ENCODE results near the gene KLHL13.
"Not testable (repeated sequence)": the region's sequence is repeated elsewhere in the genome, so short reads cannot be mapped to it uniquely, and the experiment has no call there.

KLHL13 gene

DNA sequence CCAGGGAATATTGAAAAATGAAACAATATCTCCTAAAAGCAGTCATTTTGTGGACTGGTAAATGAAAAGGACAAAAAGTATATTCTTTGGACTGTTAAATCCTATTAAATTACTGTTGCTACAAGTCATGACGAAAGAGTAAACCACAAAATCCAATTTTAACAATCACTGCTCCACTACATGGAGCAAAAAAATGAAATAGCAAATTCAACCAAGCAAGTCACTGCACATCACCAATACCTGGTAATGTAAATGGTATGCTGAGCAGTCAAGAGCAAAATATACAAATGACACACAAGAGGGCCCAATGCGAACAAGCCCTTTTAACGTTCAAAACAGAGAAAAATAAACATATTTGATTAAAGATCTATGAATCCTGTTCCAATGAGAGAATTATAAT is 126.2 kb downstream of the KLHL13 start:
- no peak for DNase-seq (ENCODE audit: low read depth in 2 of 2)

DNA sequence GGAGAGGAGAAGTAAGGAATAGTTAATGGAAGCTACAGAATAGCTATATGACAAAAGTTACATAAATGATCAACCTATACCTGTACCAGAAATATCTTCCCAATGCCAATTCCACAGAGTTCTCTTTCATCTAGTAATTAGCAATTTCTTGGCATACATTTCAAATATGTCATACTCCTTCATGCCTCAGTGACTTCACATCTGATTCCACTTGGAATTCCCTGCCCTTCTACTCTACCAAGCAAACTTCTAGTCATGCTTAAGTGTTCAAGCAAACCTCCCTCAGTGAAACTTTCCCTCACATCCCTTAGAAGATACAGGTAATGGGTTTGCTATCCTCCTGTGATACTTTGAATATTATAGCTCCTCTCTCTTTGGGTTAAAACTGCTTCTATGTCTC is 127.1 kb downstream of the KLHL13 start:
- DNase-seq (ENCODE audit: low read depth in 2 of 2) = no peak

DNA sequence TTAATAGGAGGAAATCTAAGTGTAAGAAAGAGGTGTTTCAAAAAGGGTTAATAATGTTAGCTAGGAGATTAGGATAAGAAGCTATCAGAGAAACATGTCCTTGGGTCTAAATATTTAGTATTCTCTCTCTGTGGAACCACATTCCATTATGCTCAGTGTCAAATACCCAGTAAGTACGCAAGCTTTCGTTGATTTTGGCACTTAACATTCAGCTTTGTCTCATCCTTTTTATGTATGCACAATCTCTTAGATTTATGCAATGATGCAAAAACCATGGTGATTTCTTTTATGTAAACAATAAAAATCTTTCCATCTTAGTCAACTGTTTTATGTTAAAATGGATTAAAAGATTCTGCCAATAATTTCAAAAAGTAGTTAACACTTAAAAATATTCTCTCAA is 129.2 kb downstream of the KLHL13 start:
- no peak for DNase-seq (ENCODE audit: low read depth in 2 of 2)

DNA sequence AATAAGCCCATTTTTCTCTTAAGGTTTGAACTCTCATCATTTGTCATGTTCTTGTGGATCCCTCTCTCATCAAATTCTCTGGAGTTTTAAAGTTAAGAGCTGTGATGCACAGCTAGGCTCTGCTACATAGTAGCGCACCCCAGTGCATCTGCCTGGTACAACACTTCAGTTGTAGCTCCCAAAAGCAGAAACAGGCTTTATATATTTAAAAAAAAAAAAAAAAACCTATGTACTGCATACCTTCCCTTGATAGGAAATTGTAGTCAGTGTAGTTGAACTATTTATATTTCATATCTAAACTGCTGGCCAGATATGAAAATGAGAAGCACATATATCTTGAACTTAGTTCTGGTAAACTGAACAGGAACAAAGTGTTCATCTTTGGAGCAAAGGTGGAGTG is 131.4 kb downstream of the KLHL13 start:
- no peak for DNase-seq (ENCODE audit: low read depth in 2 of 2)

DNA sequence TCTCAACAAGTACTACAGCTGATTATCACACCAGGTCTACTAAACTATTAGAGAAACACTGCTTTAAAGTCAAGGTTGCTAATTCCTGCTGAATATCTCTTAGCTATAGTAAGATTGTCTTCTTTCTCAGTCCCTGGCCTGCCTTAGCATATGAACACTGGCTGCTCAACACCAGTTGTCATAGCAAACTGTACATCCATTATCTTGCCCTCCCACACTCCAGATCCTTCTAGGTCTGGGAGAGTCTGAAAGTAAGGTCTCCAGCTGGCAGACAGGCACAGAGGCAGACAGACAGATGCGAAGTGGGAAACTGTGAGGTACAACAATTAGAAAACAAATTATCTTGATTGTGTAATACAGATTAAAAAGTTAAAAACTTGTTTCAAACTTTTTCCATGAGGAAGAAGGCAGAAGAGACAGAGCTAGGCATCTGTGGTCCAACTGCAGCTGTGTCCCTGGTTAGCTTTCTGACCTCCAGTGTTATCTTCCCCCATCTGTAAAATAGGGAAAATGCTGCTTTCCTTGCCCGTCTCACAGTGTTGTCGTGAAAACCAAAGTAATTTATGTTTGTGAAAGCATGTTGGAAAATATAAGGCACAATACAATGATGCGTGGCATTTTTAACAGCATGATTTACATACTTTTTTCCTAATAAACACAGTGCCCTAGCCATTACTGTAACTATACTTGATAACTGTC is 133.8 kb downstream of the KLHL13 start:
- no peak for DNase-seq (ENCODE audit: low read depth in 2 of 2)

DNA sequence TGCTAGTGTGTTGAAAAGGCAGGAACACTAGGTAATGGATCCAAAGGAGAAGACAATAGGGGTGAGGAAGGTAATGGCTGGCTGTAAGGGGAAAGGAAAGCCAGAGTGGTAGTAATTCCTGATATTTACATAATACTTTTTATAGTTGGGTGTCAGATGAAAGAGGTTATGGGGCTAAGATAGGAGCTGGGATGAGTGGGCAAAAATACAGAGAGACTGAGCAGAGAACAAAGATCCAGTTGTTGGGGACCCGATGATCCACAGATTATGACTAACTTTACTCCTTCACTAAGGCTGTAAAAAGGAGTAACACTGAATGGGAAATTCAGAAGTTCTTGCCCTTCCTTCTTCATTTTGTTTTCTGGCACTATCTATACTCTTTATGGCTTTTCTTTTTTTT is 138.2 kb downstream of the KLHL13 start:
- no peak for DNase-seq (ENCODE audit: low read depth in 2 of 2)

DNA sequence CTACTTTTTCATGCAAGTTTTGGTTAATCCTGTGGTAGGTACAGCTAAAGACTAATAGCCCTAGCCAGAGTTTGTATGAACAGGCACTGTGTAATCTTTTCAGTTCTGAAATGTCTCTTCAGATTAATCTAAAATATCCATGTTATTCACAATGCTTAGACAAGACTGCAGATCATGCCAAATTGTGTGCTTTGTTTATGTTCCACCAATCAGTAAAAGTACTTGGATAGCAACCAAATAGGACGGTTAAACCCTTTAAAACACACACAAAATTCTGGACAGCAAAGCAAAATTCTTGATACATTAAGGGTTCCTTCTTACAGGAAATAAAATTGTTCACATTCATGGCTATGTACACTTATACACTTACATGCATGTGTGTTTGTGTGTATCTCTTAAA is 139.1 kb downstream of the KLHL13 start:
- DNase-seq (ENCODE audit: low read depth in 2 of 2) = no peak

DNA sequence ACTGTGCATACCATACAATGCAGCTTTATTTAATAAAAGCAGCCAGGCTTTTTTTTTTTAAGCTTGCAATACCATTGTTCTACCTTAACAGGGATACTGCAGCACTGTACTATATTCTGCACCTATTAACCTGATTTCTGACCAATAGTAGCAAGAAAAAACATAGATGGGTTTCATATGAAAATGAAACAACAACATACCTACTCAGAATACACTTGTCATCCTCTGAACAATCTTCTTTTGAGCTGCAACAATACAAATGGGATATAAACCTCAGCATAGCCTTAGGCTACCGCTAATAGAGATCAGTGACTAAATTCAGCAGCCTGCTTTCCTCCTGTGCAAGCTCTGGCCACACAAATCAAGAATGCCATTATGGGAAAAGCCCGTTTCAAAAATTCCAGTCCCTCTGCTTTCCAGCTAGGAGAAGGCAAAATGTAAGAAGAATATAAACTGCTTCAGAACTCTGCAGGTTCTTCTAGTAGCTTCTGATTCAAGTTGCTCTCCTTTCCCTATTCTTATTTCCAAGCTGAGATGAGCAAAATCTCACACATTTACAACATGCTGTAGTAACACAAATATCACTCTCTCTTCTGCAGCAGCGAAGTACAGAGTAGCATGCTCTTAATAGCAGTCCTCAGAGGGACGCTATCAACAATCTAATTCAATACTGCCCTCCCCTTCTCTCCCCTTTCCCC is 143.4 kb downstream of the KLHL13 start:
- no peak for DNase-seq (ENCODE audit: low read depth in 2 of 2)

DNA sequence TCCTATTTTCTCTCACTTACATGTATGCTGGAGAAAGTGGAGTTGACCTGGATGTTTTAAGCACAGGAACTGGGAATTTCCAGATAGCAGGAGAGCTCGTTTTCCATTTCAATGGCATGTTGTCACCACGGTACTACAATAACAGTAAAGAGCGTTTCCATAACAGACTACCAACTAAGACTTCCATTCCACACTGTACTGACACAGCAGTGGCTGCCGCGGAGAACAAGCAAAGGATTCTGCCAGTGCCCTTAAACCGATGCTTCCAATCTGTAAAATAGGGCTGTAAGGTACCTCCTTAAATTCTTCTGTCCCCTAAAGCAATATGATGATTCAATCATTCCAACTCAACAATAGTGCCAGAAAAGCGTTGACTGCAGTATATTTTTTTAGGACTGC is 143.9 kb downstream of the KLHL13 start:
- no peak for DNase-seq (ENCODE audit: low read depth in 2 of 2)

DNA sequence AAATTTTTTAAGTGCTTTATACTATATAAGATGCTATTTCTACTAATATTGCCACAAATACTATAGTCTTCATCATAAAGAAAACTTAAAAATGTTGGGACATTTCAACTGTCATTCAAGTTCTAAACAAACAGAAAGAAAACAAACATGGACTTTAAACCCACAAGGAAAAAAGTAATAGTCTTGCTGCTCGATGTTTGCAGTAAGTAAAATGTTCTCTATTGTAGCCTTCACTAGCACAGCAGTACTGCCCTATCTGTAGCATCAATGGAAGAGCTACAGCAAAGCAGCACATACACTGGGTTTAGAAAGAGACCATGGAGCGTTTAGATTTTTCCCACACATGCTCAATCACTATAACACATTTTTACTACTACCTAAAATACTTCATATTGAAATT is 146.8 kb downstream of the KLHL13 start:
- DNase-seq (ENCODE audit: low read depth in 2 of 2) = no peak

DNA sequence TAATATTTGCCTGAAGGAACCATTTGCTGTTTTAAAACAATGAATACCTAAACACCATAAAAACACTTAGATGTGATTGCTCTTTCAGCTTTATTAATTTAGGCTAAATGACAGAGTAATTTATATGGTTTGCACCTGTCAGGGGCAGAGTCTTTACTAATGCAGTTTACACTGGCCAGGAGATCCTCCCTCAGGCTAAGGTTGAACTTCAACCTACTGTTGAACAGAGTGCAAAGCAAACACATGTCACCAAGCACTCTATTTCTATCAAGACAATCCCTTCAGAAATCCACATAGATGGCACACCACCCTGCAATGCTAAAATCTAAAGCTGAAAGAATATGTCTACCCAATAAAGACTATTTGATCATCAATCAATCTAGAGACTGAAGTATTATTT is 147.3 kb downstream of the KLHL13 start:
- DNase-seq (ENCODE audit: low read depth in 2 of 2) = no peak

DNA sequence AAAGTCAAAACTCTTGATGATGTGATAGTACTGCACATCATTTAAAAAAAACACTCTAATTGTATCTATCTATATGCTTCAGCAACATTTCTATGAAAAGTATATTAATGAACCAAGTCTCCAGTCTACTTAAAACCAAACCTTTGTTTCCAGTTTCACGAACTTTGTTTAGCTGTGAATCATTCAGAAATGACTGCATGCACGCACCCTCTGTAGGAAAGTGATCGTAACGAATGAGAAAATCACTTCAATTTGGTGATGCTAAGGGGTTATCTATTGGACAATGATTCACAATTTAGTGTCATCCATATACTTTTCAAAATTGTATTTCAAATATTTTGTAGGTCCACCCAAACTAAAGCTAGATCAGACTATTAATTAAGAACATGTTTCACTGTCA is 157.6 kb downstream of the KLHL13 start:
- DNase-seq (ENCODE audit: low read depth in 2 of 2) = no peak

DNA sequence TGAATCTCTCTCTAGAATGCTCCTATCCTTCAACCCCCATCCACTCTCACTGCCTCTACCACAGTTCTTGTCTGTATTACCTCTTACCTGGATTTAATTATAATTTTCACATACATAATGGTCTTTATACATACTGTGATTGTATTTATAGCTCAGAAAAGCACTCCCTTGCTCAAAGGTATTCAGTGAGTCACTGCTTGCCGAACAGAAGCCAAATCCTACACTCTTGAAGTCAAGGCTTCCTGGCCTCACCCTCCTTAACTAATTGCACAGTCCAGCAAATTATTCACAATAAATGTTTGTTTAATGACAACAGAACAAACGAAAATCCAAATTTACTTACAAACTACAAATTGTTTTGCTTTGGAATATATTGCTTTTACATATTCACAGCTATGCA is 159.5 kb downstream of the KLHL13 start:
- no peak for DNase-seq (ENCODE audit: low read depth in 2 of 2)

DNA sequence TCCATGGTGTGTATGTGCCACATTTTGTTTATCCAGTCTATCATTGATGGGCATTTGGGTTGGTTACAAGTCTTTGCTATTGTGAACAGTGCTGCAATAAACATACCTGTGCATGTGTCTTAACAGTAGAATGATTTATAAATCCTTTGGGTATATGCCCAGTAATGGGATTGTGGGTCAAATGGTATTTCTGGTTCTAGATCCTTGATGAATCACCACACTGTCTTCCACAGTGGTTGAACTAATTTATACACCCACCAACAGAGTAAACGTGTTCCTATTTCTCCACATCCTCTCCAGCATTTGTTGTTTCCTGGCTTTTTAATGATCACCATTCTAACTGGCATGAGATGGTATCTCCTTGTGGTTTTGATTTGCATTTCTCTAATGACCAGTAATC is 177.3 kb downstream of the KLHL13 start:
- not testable (repeated sequence) for DNase-seq (ENCODE audit: low read depth in 2 of 2)

DNA sequence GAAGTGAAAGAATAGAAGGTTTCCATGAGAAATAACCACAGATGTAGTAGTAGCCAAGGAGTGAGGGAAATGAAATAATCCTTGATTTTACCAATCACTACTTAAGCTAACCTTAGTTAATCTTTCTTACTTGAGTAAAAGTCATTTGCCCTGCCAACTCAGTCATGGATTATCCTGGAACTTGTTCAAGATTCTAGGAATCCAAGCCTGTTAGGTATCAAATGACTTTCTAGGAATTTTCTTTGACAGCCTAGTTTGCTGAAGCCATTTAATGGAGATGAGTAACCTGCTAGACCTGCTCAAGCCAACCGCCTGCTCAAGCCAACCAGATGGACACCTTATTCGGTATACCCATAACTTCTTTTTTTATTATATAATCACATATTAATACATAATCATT is 180.5 kb downstream of the KLHL13 start:
- no peak for DNase-seq (ENCODE audit: low read depth in 2 of 2)

DNA sequence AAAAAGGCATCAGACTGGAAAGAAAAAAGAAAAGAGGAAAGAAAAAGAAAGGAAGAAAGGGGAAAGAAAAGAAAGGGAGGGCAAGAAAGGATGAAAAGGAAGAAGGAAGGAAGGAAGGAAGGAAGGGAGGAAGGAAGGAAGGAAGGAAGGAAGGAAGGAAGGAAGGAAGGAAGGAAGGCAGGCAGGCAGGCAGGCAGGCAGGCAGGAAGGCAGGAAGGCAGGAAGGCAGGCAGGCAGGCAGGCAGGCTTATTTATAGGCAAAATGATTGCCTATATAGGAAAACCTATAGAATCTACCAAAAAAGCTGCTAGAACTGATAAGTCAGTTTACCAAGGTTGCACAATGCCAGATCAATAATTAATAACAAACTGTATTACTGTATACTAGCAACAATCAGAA is 186.5 kb downstream of the KLHL13 start:
- DNase-seq (ENCODE audit: low read depth in 2 of 2) = not testable (repeated sequence)

DNA sequence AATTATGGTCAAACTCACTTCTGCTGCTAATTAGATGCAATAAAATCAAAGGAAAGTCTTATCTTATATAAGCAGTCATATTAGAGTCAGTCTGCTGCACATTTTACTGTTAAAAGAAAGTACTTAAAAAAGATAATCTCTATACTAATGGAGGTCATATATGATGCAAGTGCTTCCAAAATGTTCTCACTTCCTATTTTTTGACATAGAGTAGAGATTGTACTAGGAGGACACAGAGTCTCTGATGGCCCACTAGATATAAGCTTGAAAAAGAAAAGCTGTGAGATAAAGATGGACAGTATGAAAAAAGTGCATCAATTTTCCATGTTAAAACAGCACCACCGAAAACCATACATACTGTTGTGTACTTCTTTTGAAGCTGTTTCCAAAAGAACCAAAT is 196.9 kb downstream of the KLHL13 start:
- no peak for DNase-seq (ENCODE audit: low read depth in 2 of 2)

DNA sequence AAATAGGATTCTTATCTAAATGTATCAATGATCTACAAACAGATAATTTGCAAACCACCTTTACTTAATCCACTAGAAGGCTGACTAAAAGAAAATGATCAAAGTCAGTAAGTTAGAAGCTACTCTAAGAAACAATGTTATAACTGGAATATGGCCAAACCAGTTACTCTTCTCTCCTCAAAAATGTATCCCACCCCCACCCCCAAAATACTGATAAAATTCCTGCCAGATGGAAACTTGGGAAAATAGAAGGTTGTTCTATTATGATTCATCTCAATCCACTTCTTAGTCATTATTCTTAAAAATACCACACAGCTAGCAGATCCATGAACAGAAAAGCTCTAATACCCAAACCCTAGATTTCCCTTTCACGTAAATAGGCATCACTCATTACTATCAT is 206.4 kb downstream of the KLHL13 start:
- no peak for DNase-seq (ENCODE audit: low read depth in 2 of 2)

DNA sequence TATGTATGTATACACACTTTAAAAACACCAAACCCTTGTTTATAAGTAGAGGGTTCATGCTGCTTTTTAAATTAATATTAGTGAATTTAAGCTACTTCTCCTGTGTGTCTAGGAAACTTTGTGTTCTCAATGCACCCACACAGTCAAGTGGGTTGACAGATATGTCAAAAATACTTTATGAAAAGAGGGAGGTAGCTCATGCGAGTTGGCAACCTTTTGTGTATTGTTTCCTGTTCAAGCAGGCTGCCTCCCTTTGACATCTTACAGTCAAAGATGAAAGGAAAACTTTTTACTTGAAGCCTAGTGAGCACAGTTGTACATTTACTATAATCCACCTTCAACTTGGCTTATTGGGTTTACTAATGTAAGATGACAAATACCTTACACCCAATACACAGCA is 218.4 kb downstream of the KLHL13 start:
- DNase-seq (ENCODE audit: low read depth in 2 of 2) = no peak

DNA sequence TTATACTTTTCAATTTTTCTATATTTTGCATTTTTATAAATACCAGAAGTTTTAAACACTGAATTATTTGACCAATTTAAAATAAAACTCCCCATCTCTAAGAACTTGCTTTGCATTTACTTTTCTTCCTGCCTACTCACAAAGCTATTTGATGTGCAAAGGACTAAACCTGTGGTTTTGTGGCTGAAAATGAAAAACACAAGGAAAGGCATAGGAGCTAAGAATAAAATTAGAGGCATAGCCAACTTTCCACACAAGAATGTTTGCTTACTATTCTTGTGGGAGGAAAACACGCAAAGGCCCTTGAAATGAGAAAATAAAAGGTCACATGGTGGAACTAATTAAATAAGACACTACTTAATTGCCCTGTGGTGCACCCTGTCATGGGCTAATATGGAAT is 221.2 kb downstream of the KLHL13 start:
- DNase-seq (ENCODE audit: low read depth in 2 of 2) = no peak

DNA sequence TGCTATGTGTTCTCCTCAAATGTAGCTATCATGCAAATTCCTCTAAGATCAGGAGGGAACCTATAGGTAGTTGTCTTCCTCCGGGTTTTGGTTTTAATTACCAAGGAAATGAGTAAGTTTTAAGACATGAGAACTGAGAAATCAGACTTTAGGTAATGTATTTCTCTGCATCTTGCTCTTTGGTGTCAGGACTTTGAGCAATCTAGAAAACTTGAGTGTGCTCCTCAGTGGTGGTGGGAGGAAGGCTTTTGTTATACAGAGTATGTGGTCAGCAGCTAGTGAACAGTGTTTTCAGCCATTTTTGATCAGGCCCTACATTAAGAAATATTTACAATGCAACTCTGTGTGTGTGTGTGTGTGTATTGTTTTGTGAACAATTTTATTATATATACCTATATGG is 224.1 kb downstream of the KLHL13 start:
- DNase-seq (ENCODE audit: low read depth in 2 of 2) = no peak

DNA sequence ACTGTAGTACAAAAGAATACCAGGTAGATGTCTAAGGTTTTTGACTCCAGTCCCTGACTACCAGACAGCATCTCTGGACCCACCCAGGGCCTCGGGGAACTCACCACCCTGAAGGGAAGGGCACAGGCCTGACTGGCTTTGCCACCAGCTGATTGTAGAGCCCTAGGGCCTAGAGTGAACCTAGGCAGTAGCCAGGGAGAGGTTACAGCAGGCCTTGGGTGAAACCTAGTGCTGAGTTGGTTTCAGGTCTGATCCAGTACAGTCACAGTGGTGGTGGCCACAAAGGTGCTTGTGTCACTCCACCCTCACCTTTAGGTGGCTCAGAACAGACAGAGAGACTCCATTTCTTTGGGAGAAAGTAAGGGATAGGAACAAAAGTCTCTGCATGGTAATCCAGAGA is 244.8 kb downstream of the KLHL13 start:
- no peak for DNase-seq (ENCODE audit: low read depth in 2 of 2)

DNA sequence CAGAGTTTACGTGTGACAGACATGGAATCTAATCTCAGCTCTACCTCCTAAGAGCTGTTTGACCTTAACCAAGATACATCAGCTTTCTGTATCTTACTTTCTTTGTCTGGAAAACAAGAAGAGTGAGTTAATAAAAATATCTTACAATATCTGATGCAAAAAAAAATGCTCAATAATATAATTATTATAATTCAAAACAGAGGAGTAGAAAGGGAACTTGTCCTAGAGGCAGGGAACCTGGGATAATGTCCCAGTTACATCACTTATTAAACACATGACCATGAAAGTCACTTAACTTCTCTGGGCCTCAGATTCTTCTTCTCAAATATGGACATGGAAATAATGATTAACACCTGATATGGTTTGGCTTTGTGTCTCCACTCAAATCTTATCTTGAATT is 256.1 kb downstream of the KLHL13 start:
- DNase-seq (ENCODE audit: low read depth in 2 of 2) = no peak

DNA sequence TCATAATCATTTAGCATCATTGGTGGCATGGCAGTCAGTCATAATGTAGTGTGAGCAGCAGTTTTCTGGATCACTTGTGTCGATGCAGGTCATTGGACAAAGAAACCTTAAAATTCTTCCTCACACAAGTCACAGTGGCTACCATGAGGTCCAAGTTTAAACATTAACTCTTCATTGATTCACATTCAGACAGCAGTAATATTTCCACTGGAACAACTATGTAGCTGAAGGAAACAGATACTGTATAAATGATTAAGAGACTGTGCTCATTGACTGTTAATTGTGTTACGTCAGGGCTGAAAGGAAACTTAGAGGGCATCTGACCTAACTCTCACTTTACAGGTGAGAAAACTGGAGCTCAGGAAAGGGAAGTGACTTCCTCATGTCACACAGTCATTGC is 261.8 kb downstream of the KLHL13 start:
- no peak for DNase-seq (ENCODE audit: low read depth in 2 of 2)

Data from fibroblast of skin of left biceps (primary cell).